Measurements from ENCODE around the gene GLUD1.
"Not testable (repeated sequence)": the region's sequence is repeated elsewhere in the genome, so short reads cannot be mapped to it uniquely, and the experiment has no call there.

Gene GLUD1

GRCh38 chr10:87094373-87095235, at the start of gene GLUD1, which contains the start of gene SHLD2:
GLUD1 (minus strand) TSS chr10:87094843; CDS start chr10:87094769, 74 bp downstream.
SHLD2 (plus strand) TSS chr10:87095206; CDS start chr10:87151355, 56,149 bp downstream.
- DNase-seq, result peak; percentile 73 to 90

- not testable (repeated sequence) for DNase-seq
Observed at GRCh38 chr10:87143109-87143418, 48.4 kb upstream of the GLUD1 start.

GRCh38 chr10:87142230-87143108, 47.8 kb upstream of the GLUD1 start:
- DNase-seq, result not testable (repeated sequence)

- not testable (repeated sequence) for DNase-seq
Observed at GRCh38 chr10:87137478-87137877, 42.8 kb upstream of the GLUD1 start.

- not testable (repeated sequence) for DNase-seq
Observed at GRCh38 chr10:87134440-87134839, 39.8 kb upstream of the GLUD1 start.

GRCh38 chr10:87133936-87134335, 39.3 kb upstream of the GLUD1 start:
- peak in 1 of 2 donors; percentile 2 for DNase-seq

GRCh38 chr10:87132176-87132575, 37.5 kb upstream of the GLUD1 start:
- DNase-seq, result peak in 1 of 2 donors; percentile 66

GRCh38 chr10:87127607-87128156, 33.0 kb upstream of the GLUD1 start:
- not testable (repeated sequence) for DNase-seq

GRCh38 chr10:87127048-87127447, 32.4 kb upstream of the GLUD1 start:
- not testable (repeated sequence) for DNase-seq

GRCh38 chr10:87123351-87123750, 28.7 kb upstream of the GLUD1 start:
- not testable (repeated sequence) for DNase-seq

GRCh38 chr10:87119029-87119428, 24.4 kb upstream of the GLUD1 start:
- not testable (repeated sequence) for DNase-seq

GRCh38 chr10:87118122-87118521, 23.5 kb upstream of the GLUD1 start:
- DNase-seq, result not testable (repeated sequence)

- DNase-seq, result no peak
Observed at GRCh38 chr10:87105446-87106124, 10.9 kb upstream of the GLUD1 start.

GRCh38 chr10:87104727-87105126, 10.1 kb upstream of the GLUD1 start:
- not testable (repeated sequence) for DNase-seq

- no peak for DNase-seq
Observed at GRCh38 chr10:87101996-87102395, 7.4 kb upstream of the GLUD1 start.

GRCh38 chr10:87095236-87095945, 748 bp upstream of the GLUD1 start:
- DNase-seq, result peak; percentile 71 to 90

GRCh38 chr10:87093632-87094372, 841 bp downstream of the GLUD1 start:
- DNase-seq, result peak; percentile 3 to 46

- no peak for DNase-seq
Observed at GRCh38 chr10:87092861-87093631, 1.6 kb downstream of the GLUD1 start.

- DNase-seq, result no peak
Observed at GRCh38 chr10:87092376-87092860, 2.2 kb downstream of the GLUD1 start.

GRCh38 chr10:87090779-87091178, 3.9 kb downstream of the GLUD1 start:
- no peak for DNase-seq

Data from bone marrow (tissue), 2 donors.